K562 (cell line): Measurements from ENCODE around the gene NAA40. TPM values are rescaled to one million over a fixed set of nuclear protein-coding genes. Genes with fewer than 3 reads are reported as not detected.

ENCODE experiments used
- ATF4 ChIP-seq: fragments of 450-650 bp; formaldehyde crosslinking; IDR thresholded peaks from 2 replicates; pipeline ENCODE4 v1.4.0; 2022; ENCODE audit warnings: mild to moderate bottlenecking, moderate library complexity
- BRF1 ChIP-seq: IDR thresholded peaks from 3 replicates; pipeline ENCODE4 v1.6.1; 2011; ENCODE audit warnings: borderline replicate concordance, mild to moderate bottlenecking; ENCODE audit not compliant: insufficient read length; ENCODE audit errors: extremely low read depth
- CBFB ChIP-seq: sonication (generic); formaldehyde crosslinking; IDR thresholded peaks from 2 replicates; pipeline ENCODE4 v1.4.0; 2020; ENCODE audit warnings: mild to moderate bottlenecking, missing genetic modification reagents
- ELK1 ChIP-seq: sonication (generic); formaldehyde crosslinking; IDR thresholded peaks from 2 replicates; pipeline ENCODE4 v1.8.1; 2022; ENCODE audit warnings: missing genetic modification reagents
- HOXB6 ChIP-seq: fragments of 250-450 bp; sonication (Bioruptor Pico); IDR thresholded peaks from 2 replicates; pipeline ENCODE4 v1.5.1; 2022; ENCODE audit warnings: mild to moderate bottlenecking, borderline replicate concordance
- KDM4B ChIP-seq, 2 experiments: fragments of 450-650 bp in 1 of 2; sonication (generic) in 1 of 2; IDR thresholded peaks; 2 replicates each; pipeline ENCODE4 v1.6.1; 2016 to 2017; ENCODE audit warnings: borderline replicate concordance in 2 of 2, antibody characterized with exemption in 1 of 2, low read depth in 1 of 2, mild to moderate bottlenecking in 1 of 2
- MCM3 ChIP-seq: fragments of 450-650 bp; IDR thresholded peaks from 2 replicates; pipeline ENCODE4 v1.6.1; 2016
- SIN3A ChIP-seq, 2 experiments: fragments of 150-350 bp in 1 of 2; IDR thresholded peaks; 2 replicates each; pipeline ENCODE4 v1.6.1; 2011 to 2016; ENCODE audit warnings: borderline replicate concordance in 2 of 2, low read depth in 2 of 2, low read length in 2 of 2, mild to moderate bottlenecking in 2 of 2, moderate library complexity in 2 of 2; ENCODE audit not compliant: control insufficient read depth in 1 of 2
- TGIF2 ChIP-seq: sonication (generic); formaldehyde crosslinking; IDR thresholded peaks from 2 replicates; pipeline ENCODE4 v1.8.1; 2022; ENCODE audit warnings: mild to moderate bottlenecking, missing genetic modification reagents, moderate library complexity
- ZNF592 ChIP-seq: fragments of 450-650 bp; IDR thresholded peaks from 2 replicates; pipeline ENCODE4 v1.6.1; 2017; ENCODE audit warnings: antibody characterized with exemption, mild to moderate bottlenecking
- polyA plus RNA-seq, 8 experiments: library from polyadenylated mRNA; depleted of rRNA in 4 of 8; stranded (reverse) in 5 of 8; unstranded in 3 of 8; fragments of >200 nt; fragmentation: Nextera tagmentation in 2 of 8; fragmentation: Illumina TruSeq in 1 of 8; extraction: Ambion mirVana in 2 of 8; extraction: Trizol in 1 of 8; gene quantifications; 2 replicates each; pipeline versions ENCODE4 v1.2.1 to v1.2.3, GENCODE V29; 2011 to 2014; ENCODE audit warnings: inconsistent platforms in 1 of 8, missing spikeins in 1 of 8
- total RNA-seq, 7 experiments: library from RNA; depleted of rRNA in 6 of 7; stranded (reverse); fragments of >200 nt in 6 of 7; fragmentation: Illumina TruSeq in 2 of 7; extraction: Trizol in 2 of 7; gene quantifications; 2 replicates each; pipeline versions ENCODE4 v1.2.1 to v1.2.3, GENCODE V29; 2011 to 2021; ENCODE audit warnings: low replicate concordance in 1 of 7
- TF ChIP-seq, protein P1 (sequence below): IDR thresholded peaks from 2 replicates; pipeline ENCODE4 v1.6.1; 2012; ENCODE audit warnings: low read depth, low read length, improper control_type of control experiment, borderline replicate concordance
- TF ChIP-seq, protein P2 (sequence below), 2 experiments: IDR thresholded peaks in 1 of 2; conservative IDR thresholded peaks in 1 of 2; 2 replicates each; pipeline ENCODE4 v1.6.1; 2016; ENCODE audit warnings: low read depth in 2 of 2, mild to moderate bottlenecking in 1 of 2, missing compliant biosample characterization in 1 of 2, missing genetic modification characterization in 1 of 2, moderate library complexity in 1 of 2
- TF ChIP-seq, protein P3 (sequence below), 2 experiments: fragments of 450-650 bp in 1 of 2; sonication (generic) in 1 of 2; formaldehyde crosslinking; conservative IDR thresholded peaks; 2 replicates each; pipeline versions ENCODE4 v1.4.0 to v1.8.1; 2020 to 2022; ENCODE audit warnings: mild to moderate bottlenecking in 1 of 2, missing genetic modification reagents in 1 of 2

The NAA40 gene
- total and polyA plus RNA-seq, 9 of the 15 experiments (the other 6 are each of a cell fraction or from before 2014, with no cell fraction given) = 6.2 to 39.0 (median 23.1) TPM

GRCh38 chr11:63917692-63918506, 20.9 kb upstream of the NAA40 start (continued):
- TF ChIP-seq, protein P1, sequence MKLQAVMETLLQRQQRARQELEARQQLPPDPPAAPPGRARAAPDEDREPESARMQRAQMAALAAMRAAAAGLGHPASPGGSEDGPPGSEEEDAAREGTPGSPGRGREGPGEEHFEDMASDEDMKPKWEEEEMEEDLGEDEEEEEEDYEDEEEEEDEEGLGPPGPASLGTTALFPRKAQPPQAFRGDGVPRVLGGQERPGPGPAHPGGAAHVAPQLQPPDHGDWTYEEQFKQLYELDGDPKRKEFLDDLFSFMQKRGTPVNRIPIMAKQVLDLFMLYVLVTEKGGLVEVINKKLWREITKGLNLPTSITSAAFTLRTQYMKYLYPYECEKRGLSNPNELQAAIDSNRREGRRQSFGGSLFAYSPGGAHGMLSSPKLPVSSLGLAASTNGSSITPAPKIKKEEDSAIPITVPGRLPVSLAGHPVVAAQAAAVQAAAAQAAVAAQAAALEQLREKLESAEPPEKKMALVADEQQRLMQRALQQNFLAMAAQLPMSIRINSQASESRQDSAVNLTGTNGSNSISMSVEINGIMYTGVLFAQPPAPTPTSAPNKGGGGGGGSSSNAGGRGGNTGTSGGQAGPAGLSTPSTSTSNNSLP = no peak
- TF ChIP-seq MCM3 = no peak
- TF ChIP-seq ATF4 = no peak
- TF ChIP-seq ELK1 (CRISPR knock-in tag) = no peak
- TF ChIP-seq, protein P2, sequence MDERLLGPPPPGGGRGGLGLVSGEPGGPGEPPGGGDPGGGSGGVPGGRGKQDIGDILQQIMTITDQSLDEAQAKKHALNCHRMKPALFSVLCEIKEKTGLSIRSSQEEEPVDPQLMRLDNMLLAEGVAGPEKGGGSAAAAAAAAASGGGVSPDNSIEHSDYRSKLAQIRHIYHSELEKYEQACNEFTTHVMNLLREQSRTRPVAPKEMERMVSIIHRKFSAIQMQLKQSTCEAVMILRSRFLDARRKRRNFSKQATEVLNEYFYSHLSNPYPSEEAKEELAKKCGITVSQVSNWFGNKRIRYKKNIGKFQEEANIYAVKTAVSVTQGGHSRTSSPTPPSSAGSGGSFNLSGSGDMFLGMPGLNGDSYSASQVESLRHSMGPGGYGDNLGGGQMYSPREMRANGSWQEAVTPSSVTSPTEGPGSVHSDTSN (CRISPR knock-in tag; IDR thresholded peaks at IDR 0.05; ENCODE audit: low read depth) = no peak
- TF ChIP-seq, protein P2 (tag; conservative IDR thresholded peaks at IDR 0.05; ENCODE audit: low read depth) = no peak
- no peak for TF ChIP-seq HOXB6 (CRISPR knock-in tag)
- TF ChIP-seq, protein P3, sequence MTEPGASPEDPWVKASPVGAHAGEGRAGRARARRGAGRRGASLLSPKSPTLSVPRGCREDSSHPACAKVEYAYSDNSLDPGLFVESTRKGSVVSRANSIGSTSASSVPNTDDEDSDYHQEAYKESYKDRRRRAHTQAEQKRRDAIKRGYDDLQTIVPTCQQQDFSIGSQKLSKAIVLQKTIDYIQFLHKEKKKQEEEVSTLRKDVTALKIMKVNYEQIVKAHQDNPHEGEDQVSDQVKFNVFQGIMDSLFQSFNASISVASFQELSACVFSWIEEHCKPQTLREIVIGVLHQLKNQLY (CRISPR knock-in tag; conservative IDR thresholded peaks at IDR 0.05) = no peak
- TF ChIP-seq ZNF592 = no peak
- no peak for TF ChIP-seq KDM4B (IDR thresholded peaks at IDR 0.05; ENCODE audit: borderline replicate concordance in 2 of 2, low read depth in 1 of 2)
- TF ChIP-seq TGIF2 = no peak
- no peak for TF ChIP-seq BRF1
- no peak for TF ChIP-seq SIN3A (IDR thresholded peaks at IDR 0.05; ENCODE audit: borderline replicate concordance in 2 of 2, control insufficient read depth in 1 of 2, low read depth in 2 of 2, low read length in 2 of 2)
- no peak; the same call in 1 of the 2 replicates for TF ChIP-seq CBFB (CRISPR knock-in tag)
